ENCODE results near the gene RBBP8.
"Not testable (repeated sequence)": the region's sequence is repeated elsewhere in the genome, so short reads cannot be mapped to it uniquely, and the experiment has no call there.

Gene RBBP8

GRCh38 chr18:22933206-22933965 is at the start of gene RBBP8:
Gene RBBP8 (plus strand): TSS chr18:22933328. CDS start chr18:22936852, 3,524 bp downstream.
- ChIA-PET POLR2A (ENCODE audit: low non-redundant PET) (interaction anchor here (0.6 to 0.8 kb wide), 2 partner anchors 10 to 90 kb away, joined by 3 to 5 read pairs; no protein-coding TSS in a partner anchor), CTCF (interaction anchor here (0.7 to 1.0 kb wide), 5 partner anchors 17 to 119 kb away, joined by 3 to 5 read pairs (median 3); no protein-coding TSS in a partner anchor)
- peak within 1 kb of the TSS; percentile 97 for H3K27ac ChIP-seq
- no peak for TF ChIP-seq CTCF (conservative IDR thresholded peaks at IDR 0.05; ENCODE audit: low read depth)
- peak; percentile 57 for DNase-seq (ENCODE audit: low spot score)

DNA sequence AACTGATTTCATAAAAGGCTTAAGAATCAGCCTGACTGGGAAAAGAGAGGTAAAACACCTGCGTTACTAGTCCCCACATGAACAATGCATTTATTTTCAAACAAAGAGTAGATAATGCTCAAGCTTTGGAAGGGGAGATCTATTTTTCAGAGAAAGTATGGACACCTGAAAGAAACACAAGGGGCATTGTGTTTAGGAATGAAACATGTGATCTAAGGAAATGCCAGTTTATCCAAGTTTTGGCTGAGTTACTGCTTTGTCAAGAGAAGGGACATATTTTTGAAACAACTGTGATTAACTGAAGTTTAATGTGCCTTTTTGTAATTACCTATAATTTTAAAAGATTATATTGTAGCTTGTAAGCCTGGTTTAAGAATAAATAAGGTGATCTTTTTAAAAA is 49.3 kb upstream of the RBBP8 start:
- no peak overlapping the region for H3K27ac ChIP-seq
- TF ChIP-seq CTCF (conservative IDR thresholded peaks at IDR 0.05; ENCODE audit: low read depth), result no peak
- ChIA-PET CTCF (interaction anchor here (0.5 kb wide), 1 partner anchor 281 kb away, joined by 3 read pairs; no protein-coding TSS in a partner anchor), POLR2A (ENCODE audit: low non-redundant PET) (no interaction called here)
- no peak for DNase-seq (ENCODE audit: low spot score)

DNA sequence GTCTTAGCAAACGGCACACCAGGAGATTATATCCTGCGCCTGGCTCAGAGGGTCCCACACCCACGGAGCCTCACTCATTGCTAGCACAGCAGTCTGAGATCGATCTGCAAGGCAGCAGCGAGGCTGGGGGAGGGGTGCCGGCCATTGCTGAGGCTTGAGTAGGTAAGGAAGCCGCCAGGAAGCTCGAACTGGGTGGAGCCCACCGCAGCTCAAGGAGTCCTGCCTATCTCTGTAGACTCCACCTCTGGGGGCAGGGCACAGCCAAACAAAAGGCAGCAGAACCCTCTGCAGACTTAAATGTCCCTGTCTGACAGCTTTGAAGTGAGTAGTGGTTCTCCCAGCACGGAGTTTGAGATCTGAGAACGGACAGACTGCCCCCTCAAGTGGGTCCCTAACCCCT is 47.4 kb upstream of the RBBP8 start:
- CTCF ChIA-PET; POLR2A ChIA-PET (ENCODE audit: low non-redundant PET); DNase-seq (ENCODE audit: low spot score); H3K27ac ChIP-seq: not testable (repeated sequence)

DNA sequence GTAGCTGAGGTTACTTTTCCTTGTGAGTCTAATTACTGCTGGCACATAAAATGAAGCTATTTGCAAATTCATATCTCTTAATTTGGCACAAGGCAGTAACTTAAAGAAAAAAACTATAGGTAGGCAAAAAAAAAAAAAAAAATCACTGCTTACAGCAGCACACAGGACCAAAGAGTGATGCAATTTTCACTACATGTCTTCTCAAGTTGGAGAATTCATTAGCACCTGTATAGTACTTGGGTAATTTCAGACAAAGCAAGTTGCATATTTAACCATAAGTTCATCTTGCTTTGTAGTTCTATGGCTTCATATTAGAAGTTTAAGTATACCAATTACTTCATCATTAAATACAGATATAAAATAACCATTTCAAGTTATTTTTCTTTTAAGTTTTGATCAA is 33.7 kb upstream of the RBBP8 start:
- ChIA-PET POLR2A (ENCODE audit: low non-redundant PET) (no interaction called here), CTCF (no interaction called here)
- H3K27ac ChIP-seq, result no peak overlapping the region
- DNase-seq (ENCODE audit: low spot score), result no peak
- no peak for TF ChIP-seq CTCF (conservative IDR thresholded peaks at IDR 0.05; ENCODE audit: low read depth)

- TF ChIP-seq CTCF (conservative IDR thresholded peaks at IDR 0.05; ENCODE audit: low read depth), result no peak
- H3K27ac ChIP-seq, result no peak overlapping the region
- ChIA-PET CTCF (no interaction called here), POLR2A (ENCODE audit: low non-redundant PET) (no interaction called here)
- DNase-seq (ENCODE audit: low spot score), result no peak
These were observed 32.4 kb upstream of the RBBP8 start for GRCh38 chr18:22900558-22901238.

GRCh38 chr18:22902093-22902492 is 31.0 kb upstream of the RBBP8 start:
- POLR2A ChIA-PET (ENCODE audit: low non-redundant PET), result no interaction called here
- CTCF ChIA-PET, result no interaction called here
- no peak for DNase-seq (ENCODE audit: low spot score)
- no peak for TF ChIP-seq CTCF (conservative IDR thresholded peaks at IDR 0.05; ENCODE audit: low read depth)
- no peak overlapping the region for H3K27ac ChIP-seq

DNA sequence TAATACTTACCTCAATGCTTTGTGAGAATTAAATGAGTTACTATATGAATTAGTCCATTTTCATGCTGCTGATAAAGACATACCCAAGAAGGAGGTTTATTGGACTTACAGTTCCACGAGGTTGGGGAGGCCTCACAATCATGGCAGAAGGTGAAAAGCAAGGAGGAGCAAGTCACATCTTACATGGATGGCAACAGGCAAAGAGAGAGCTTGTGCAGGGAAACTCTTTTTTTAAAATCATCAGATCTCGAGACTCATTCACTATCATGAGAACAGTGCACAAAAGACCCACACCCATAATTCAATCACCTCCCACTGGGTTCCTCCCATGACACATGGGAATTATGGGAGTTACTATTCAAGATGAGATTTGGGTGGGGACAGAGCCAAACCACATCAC is 29.9 kb upstream of the RBBP8 start:
- H3K27ac ChIP-seq; CTCF ChIA-PET; DNase-seq (ENCODE audit: low spot score); POLR2A ChIA-PET (ENCODE audit: low non-redundant PET): not testable (repeated sequence)

Measured in RWPE1 (cell line).